WERI-Rb-1 (cell line): ENCODE results near the gene ATP11A.

Experiments used
- DNase-seq: peaks from one replicate; pipeline ENCODE4 v3.0.0-alpha.2; 2020
- H3K27ac ChIP-seq: fragments of 250-450 bp; sonication (Bioruptor Pico); 2 replicates; pipeline ENCODE4 v1.5.1; 2020; ENCODE audit warnings: mild to moderate bottlenecking, moderate library complexity
- H3K27me3 ChIP-seq: fragments of 250-450 bp; sonication (Bioruptor Pico); 2 replicates; pipeline ENCODE4 v1.5.1; 2021; ENCODE audit warnings: mild to moderate bottlenecking, low read depth, moderate library complexity; ENCODE audit not compliant: insufficient read depth, severe bottlenecking
- H3K36me3 ChIP-seq: fragments of 250-450 bp; sonication (Bioruptor Pico); 2 replicates; pipeline ENCODE4 v1.5.1; 2020; ENCODE audit warnings: mild to moderate bottlenecking, moderate library complexity
- H3K4me3 ChIP-seq: 2 replicates; pipeline ENCODE4 v1.5.1; 2011; ENCODE audit warnings: low read depth, mild to moderate bottlenecking, control low read depth, low read length
- H3K9me3 ChIP-seq: fragments of 250-450 bp; sonication (Bioruptor Pico); 2 replicates; pipeline ENCODE4 v1.5.1; 2021; ENCODE audit warnings: mild to moderate bottlenecking, moderate library complexity; ENCODE audit not compliant: severe bottlenecking
- TF ChIP-seq, protein P1 (sequence below): IDR thresholded peaks from 2 replicates; pipeline ENCODE4 v1.5.1; 2011; ENCODE audit warnings: low read depth, mild to moderate bottlenecking, control low read depth, inconsistent platforms, low read length

ATP11A gene

GRCh38 chr13:112825875-112826274 is 136.0 kb downstream of the ATP11A start:
- H3K36me3 ChIP-seq, result peaks cover 52% of the 10 kb centered on the region
- H3K27ac ChIP-seq, result no peak overlapping the region
- no peaks in the 10 kb centered on the region for H3K9me3 ChIP-seq
- no peak overlapping the region for H3K4me3 ChIP-seq
- TF ChIP-seq, protein P1, sequence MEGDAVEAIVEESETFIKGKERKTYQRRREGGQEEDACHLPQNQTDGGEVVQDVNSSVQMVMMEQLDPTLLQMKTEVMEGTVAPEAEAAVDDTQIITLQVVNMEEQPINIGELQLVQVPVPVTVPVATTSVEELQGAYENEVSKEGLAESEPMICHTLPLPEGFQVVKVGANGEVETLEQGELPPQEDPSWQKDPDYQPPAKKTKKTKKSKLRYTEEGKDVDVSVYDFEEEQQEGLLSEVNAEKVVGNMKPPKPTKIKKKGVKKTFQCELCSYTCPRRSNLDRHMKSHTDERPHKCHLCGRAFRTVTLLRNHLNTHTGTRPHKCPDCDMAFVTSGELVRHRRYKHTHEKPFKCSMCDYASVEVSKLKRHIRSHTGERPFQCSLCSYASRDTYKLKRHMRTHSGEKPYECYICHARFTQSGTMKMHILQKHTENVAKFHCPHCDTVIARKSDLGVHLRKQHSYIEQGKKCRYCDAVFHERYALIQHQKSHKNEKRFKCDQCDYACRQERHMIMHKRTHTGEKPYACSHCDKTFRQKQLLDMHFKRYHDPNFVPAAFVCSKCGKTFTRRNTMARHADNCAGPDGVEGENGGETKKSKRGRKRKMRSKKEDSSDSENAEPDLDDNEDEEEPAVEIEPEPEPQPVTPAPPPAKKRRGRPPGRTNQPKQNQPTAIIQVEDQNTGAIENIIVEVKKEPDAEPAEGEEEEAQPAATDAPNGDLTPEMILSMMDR, result no peak
- DNase-seq, result no peak
- no peaks in the 10 kb centered on the region for H3K27me3 ChIP-seq

GRCh38 chr13:112826565-112826964 is 136.7 kb downstream of the ATP11A start:
- no peaks in the 10 kb centered on the region for H3K27me3 ChIP-seq
- DNase-seq, result no peak
- H3K27ac ChIP-seq, result no peak overlapping the region
- peaks cover 59% of the 10 kb centered on the region for H3K36me3 ChIP-seq
- H3K4me3 ChIP-seq, result no peak overlapping the region
- no peaks in the 10 kb centered on the region for H3K9me3 ChIP-seq
- TF ChIP-seq, protein P1, result no peak

- no peaks in the 10 kb centered on the region for H3K27me3 ChIP-seq
- no peaks in the 10 kb centered on the region for H3K9me3 ChIP-seq
- H3K4me3 ChIP-seq, result no peak overlapping the region
- peaks cover 73% of the 10 kb centered on the region for H3K36me3 ChIP-seq
- TF ChIP-seq, protein P1, result no peak
- DNase-seq, result no peak
- H3K27ac ChIP-seq, result no peak overlapping the region
Observed at GRCh38 chr13:112828082-112828699, 138.4 kb downstream of the ATP11A start.

- Histone ChIP-seq H3K36me3 (peaks cover 73% of the 10 kb centered on the region), H3K27ac (no peak overlapping the region), H3K27me3 (no peaks in the 10 kb centered on the region), H3K4me3 (no peak overlapping the region), H3K9me3 (no peaks in the 10 kb centered on the region)
- TF ChIP-seq, protein P1, result no peak
- no peak for DNase-seq
Observed at GRCh38 chr13:112828756-112829155, 138.9 kb downstream of the ATP11A start.

DNA sequence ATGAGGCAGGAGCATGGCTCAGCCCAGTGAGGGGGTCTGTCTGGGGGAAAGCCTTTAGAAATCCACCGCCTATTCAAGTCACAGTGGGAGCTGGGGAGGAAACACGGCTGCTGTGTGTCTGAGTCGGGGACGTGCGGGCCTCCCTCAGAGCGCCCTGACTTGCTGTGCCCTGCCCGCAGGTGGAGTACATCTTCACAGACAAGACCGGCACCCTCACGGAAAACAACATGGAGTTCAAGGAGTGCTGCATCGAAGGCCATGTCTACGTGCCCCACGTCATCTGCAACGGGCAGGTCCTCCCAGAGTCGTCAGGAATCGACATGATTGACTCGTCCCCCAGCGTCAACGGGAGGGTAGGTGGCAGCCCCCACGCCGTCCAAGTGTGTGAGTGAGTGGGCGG is 141.4 kb downstream of the ATP11A start:
- Histone ChIP-seq H3K4me3 (no peak overlapping the region), H3K9me3 (no peaks in the 10 kb centered on the region), H3K27ac (no peak overlapping the region), H3K36me3 (peaks cover 77% of the 10 kb centered on the region), H3K27me3 (no peaks in the 10 kb centered on the region)
- TF ChIP-seq, protein P1, result no peak
- DNase-seq, result no peak

GRCh38 chr13:112831801-112832200 is 142.0 kb downstream of the ATP11A start:
- TF ChIP-seq, protein P1, result no peak

More at GRCh38 chr13:112831801-112832200, 142.0 kb downstream of the ATP11A start:
- DNase-seq, result no peak
- H3K36me3 ChIP-seq, result peaks cover 77% of the 10 kb centered on the region
- H3K27ac ChIP-seq, result no peak overlapping the region
- no peaks in the 10 kb centered on the region for H3K9me3 ChIP-seq
- no peak overlapping the region for H3K4me3 ChIP-seq
- H3K27me3 ChIP-seq, result no peaks in the 10 kb centered on the region
